Endothelial cell of umbilical vein (primary cell): ENCODE results near the gene DISP1. TPM values are rescaled to one million over a fixed set of nuclear protein-coding genes. Genes with fewer than 3 reads are reported as not detected.
A peak's percentile ranks its signal among the peaks of the same experiment; 100 is the strongest.

Source experiments
- BruUV-seq: library from RNA; stranded (reverse); fragments of 400-500 nt; replicated peaks from 2 replicates; lab custom pipeline; 2021; lab: Mats Ljungman, UMichigan
- CTCF ChIA-PET: fragments of 300-600, 350-600 bp; sonication (Branson Sonifier 250); formaldehyde crosslinking; loops from one replicate; lab custom pipeline; 2021; ENCODE audit warnings: antibody characterized with exemption, inconsistent platforms; lab: Charles Lee
- POLR2A ChIA-PET: fragments of 300-600, 350-600 bp; sonication (Branson Sonifier 250); formaldehyde crosslinking; loops from one replicate; lab custom pipeline; 2021; ENCODE audit warnings: antibody characterized with exemption, inconsistent platforms; lab: Charles Lee
- DNase-seq: peaks from one replicate; pipeline ENCODE4 v3.0.0-alpha.2; 2011; ENCODE audit warnings: low read depth, low spot score
- FAIRE-seq: peaks from 2 replicates; lab custom pipeline; 2011; peaks lifted over from hg19 to GRCh38; lab: Jason Lieb, UNC
- H2AFZ ChIP-seq: 2 replicates; pipeline ENCODE4 v1.6.0; 2012; ENCODE audit warnings: low read depth, low read length, control low read depth, inconsistent platforms
- H3K27ac ChIP-seq: 2 replicates; pipeline ENCODE4 v1.5.1; 2011; ENCODE audit warnings: low read depth, mild to moderate bottlenecking, control low read depth, low read length, moderate library complexity; ENCODE audit not compliant: insufficient read depth
- H3K27me3 ChIP-seq, 2 experiments: 2 replicates each; pipeline versions ENCODE4 v1.6.0 to v1.6.1; 2011; ENCODE audit warnings: low read length in 2 of 2, mixed read lengths in 1 of 2; ENCODE audit not compliant: control insufficient read depth in 2 of 2, insufficient read depth in 2 of 2
- H3K36me3 ChIP-seq, 2 experiments: 2 replicates in 1 of 2; 3 replicates in 1 of 2; pipeline ENCODE4 v1.5.1; 2011; ENCODE audit warnings: low read length in 2 of 2, mild to moderate bottlenecking in 1 of 2, moderate library complexity in 1 of 2; ENCODE audit not compliant: control insufficient read depth in 2 of 2, insufficient read depth in 2 of 2; ENCODE audit errors: extremely low read depth in 1 of 2
- H3K4me1 ChIP-seq: 3 replicates; pipeline ENCODE4 v1.5.1; 2011; ENCODE audit warnings: mild to moderate bottlenecking, low read length; ENCODE audit not compliant: control insufficient read depth, insufficient read depth; ENCODE audit errors: extremely low read depth
- H3K4me2 ChIP-seq: 2 replicates; pipeline ENCODE4 v1.6.1; 2011; ENCODE audit warnings: low read length, control low read depth, mixed read lengths; ENCODE audit not compliant: insufficient read depth
- H3K4me3 ChIP-seq, 3 experiments: fragments of 200-600 bp in 1 of 3; sonication (generic), shearing (Covaris generic) in 1 of 3; replicated peaks in 1 of 3; 2 replicates each; pipeline ENCODE4 v1.5.1; 2011 to 2016; ENCODE audit warnings: control low read depth in 3 of 3, low read length in 3 of 3, mild to moderate bottlenecking in 2 of 3, inconsistent platforms in 1 of 3, low read depth in 1 of 3, moderate library complexity in 1 of 3; ENCODE audit not compliant: insufficient read depth in 1 of 3
- H3K79me2 ChIP-seq: 2 replicates; pipeline ENCODE4 v1.6.0; 2012; ENCODE audit warnings: low read length, inconsistent platforms; ENCODE audit not compliant: control insufficient read depth, insufficient read depth
- H3K9ac ChIP-seq: replicated peaks from 2 replicates; pipeline ENCODE3; 2011; ENCODE audit warnings: low read length, control low read depth; ENCODE audit not compliant: insufficient read depth; ENCODE audit errors: extremely low read depth
- H3K9me1 ChIP-seq: replicated peaks from 3 replicates; pipeline ENCODE4 v1.6.0; 2011; ENCODE audit warnings: mild to moderate bottlenecking, low read length; ENCODE audit not compliant: control insufficient read depth, insufficient read depth; ENCODE audit errors: extremely low read depth
- H3K9me3 ChIP-seq: replicated peaks from 2 replicates; pipeline ENCODE4 v1.5.1; 2012; ENCODE audit warnings: low read length, inconsistent platforms; ENCODE audit not compliant: control insufficient read depth, insufficient read depth
- H4K20me1 ChIP-seq: replicated peaks from 2 replicates; pipeline ENCODE3; 2011; ENCODE audit warnings: mild to moderate bottlenecking, low read length; ENCODE audit not compliant: control insufficient read depth, insufficient read depth; ENCODE audit errors: extremely low read depth
- FOS ChIP-seq: IDR thresholded peaks from 2 replicates; pipeline ENCODE4 v1.6.1; 2011; ENCODE audit warnings: mild to moderate bottlenecking, low read length, moderate library complexity, borderline replicate concordance; ENCODE audit not compliant: insufficient read depth
- MYC ChIP-seq: IDR thresholded peaks from one replicate; pipeline ENCODE4 v1.6.1; 2011; ENCODE audit warnings: mild to moderate bottlenecking, low read depth, low read length
- dilution Hi-C: fragments of 300-500 bp; cut with MboI; formaldehyde crosslinking; loops from one replicate; pipeline ENCODE4 v1.15.0; 2019; ENCODE audit warnings: low sequenced_read_pairs; ENCODE audit not compliant: extremely low pct_ligation_motif_present
- intact Hi-C: fragments of 100-400 bp; cut with micrococcal nuclease; formaldehyde crosslinking; loops from one replicate; pipeline ENCODE4 v1.10.0; 2022
- polyA plus RNA-seq, 4 experiments: library from polyadenylated mRNA; depleted of rRNA in 3 of 4; stranded (reverse) in 3 of 4; unstranded in 1 of 4; fragments of >200 nt; gene quantifications; 2 replicates each; pipeline versions ENCODE4 v1.2.1 to v1.2.3, GENCODE V29; 2011 to 2012; ENCODE audit warnings: missing spikeins in 1 of 4
- total RNA-seq: library from RNA; stranded (reverse); gene quantifications from 2 replicates; pipeline ENCODE4 v1.2.3, GENCODE V29; 2021
- TF ChIP-seq, protein P1 (sequence below), 2 donors: IDR thresholded peaks; 1 replicate in 1 of 2; 2 replicates in 1 of 2; pipeline ENCODE4 v1.5.1; 2011; ENCODE audit warnings: low read length in 2 of 2, mild to moderate bottlenecking in 2 of 2, moderate library complexity in 2 of 2, control low read depth in 1 of 2, inconsistent platforms in 1 of 2, low read depth in 1 of 2; ENCODE audit not compliant: insufficient read depth in 1 of 2; ENCODE audit errors: extremely low read depth in 1 of 2

The DISP1 gene
- total and polyA plus RNA-seq, 2 donors (not counting 3 experiments of a cell fraction or from before 2014, with no cell fraction given): 3.9 TPM

GRCh38 chr1:222791006-222791710 is 23.7 kb upstream of the DISP1 start:
- POLR2A ChIA-PET: no interaction called here
- peak overlapping the region; percentile 8 for H3K4me2 ChIP-seq
- no peaks in the 10 kb centered on the region for H3K9me3 ChIP-seq
- H3K36me3 ChIP-seq: no peaks in the 10 kb centered on the region
- no TSS peak for BruUV-seq
- DNase-seq (peak; percentile 60), FAIRE-seq (peak; percentile 76)
- CTCF ChIA-PET: interaction anchor here (0.6 to 2.1 kb wide), 8 partner anchors 52 to 342 kb away, joined by 3 to 18 read pairs (median 6); no protein-coding TSS in a partner anchor
- H3K27ac ChIP-seq: no peak overlapping the region
- no peaks in the 10 kb centered on the region for H3K79me2 ChIP-seq
- TF ChIP-seq FOS: peak; percentile 46
- TF ChIP-seq MYC: no peak
- no peak overlapping the region for H3K9ac ChIP-seq
- H3K9me1 ChIP-seq: no peaks in the 10 kb centered on the region
- H4K20me1 ChIP-seq: no peaks in the 10 kb centered on the region
- intact Hi-C loops (loop anchor here (10.0 kb wide), 1 partner anchor 444 kb away; no protein-coding TSS in a partner anchor), dilution Hi-C loops (loop anchor here (25.0 kb wide), 1 partner anchor 296 kb away; no protein-coding TSS in a partner anchor)
- H2AFZ ChIP-seq: no peak overlapping the region
- peaks cover 0 to 2% of the 10 kb centered on the region in 2 experiments for H3K27me3 ChIP-seq
- peaks cover 14% of the 10 kb centered on the region for H3K4me1 ChIP-seq
- H3K4me3 ChIP-seq: no peak overlapping the region

- no TSS peak for BruUV-seq
These were observed 22.1 kb upstream of the DISP1 start for GRCh38 chr1:222792744-222793143.

More at GRCh38 chr1:222792744-222793143, 22.1 kb upstream of the DISP1 start:
- no peak overlapping the region for H3K4me3 ChIP-seq
- intact Hi-C loops: loop anchor here (1.0 to 10.0 kb wide), 7 partner anchors 54 to 892 kb away; no protein-coding TSS in a partner anchor
- dilution Hi-C loops: loop anchor here (25.0 kb wide), 1 partner anchor 295 kb away; no protein-coding TSS in a partner anchor
- no peaks in the 10 kb centered on the region for H3K79me2 ChIP-seq
- DNase-seq: peak; percentile 44
- no peak for TF ChIP-seq MYC
- TF ChIP-seq, protein P1, sequence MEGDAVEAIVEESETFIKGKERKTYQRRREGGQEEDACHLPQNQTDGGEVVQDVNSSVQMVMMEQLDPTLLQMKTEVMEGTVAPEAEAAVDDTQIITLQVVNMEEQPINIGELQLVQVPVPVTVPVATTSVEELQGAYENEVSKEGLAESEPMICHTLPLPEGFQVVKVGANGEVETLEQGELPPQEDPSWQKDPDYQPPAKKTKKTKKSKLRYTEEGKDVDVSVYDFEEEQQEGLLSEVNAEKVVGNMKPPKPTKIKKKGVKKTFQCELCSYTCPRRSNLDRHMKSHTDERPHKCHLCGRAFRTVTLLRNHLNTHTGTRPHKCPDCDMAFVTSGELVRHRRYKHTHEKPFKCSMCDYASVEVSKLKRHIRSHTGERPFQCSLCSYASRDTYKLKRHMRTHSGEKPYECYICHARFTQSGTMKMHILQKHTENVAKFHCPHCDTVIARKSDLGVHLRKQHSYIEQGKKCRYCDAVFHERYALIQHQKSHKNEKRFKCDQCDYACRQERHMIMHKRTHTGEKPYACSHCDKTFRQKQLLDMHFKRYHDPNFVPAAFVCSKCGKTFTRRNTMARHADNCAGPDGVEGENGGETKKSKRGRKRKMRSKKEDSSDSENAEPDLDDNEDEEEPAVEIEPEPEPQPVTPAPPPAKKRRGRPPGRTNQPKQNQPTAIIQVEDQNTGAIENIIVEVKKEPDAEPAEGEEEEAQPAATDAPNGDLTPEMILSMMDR (IDR thresholded peaks at IDR 0.05; ENCODE audit: extremely low read depth in 1 of 2, insufficient read depth in 1 of 2, low read depth in 1 of 2, low read length in 2 of 2): peak; percentile 20 to 29
- H3K9me3 ChIP-seq: no peaks in the 10 kb centered on the region
- no peak overlapping the region for H3K27ac ChIP-seq
- no peak overlapping the region for H3K4me2 ChIP-seq
- POLR2A ChIA-PET: no interaction called here
- no peaks in the 10 kb centered on the region for H4K20me1 ChIP-seq
- no peak overlapping the region for H3K9ac ChIP-seq
- CTCF ChIA-PET: interaction anchor here (1.0 to 4.7 kb wide), 7 partner anchors 289 to 891 kb away, joined by 3 to 59 read pairs (median 8); no protein-coding TSS in a partner anchor
- no peaks in the 10 kb centered on the region for H3K36me3 ChIP-seq
- peaks cover 0 to 2% of the 10 kb centered on the region in 2 experiments for H3K27me3 ChIP-seq
- H3K4me1 ChIP-seq: peaks cover 10% of the 10 kb centered on the region
- FAIRE-seq: peak; percentile 75
- H2AFZ ChIP-seq: no peak overlapping the region
- H3K9me1 ChIP-seq: no peaks in the 10 kb centered on the region
